Fibroblast of lung (primary cell): Measurements from ENCODE around the gene COL4A2. TPM values are rescaled to one million over a fixed set of nuclear protein-coding genes. Genes with fewer than 3 reads are reported as not detected.

Source experiments
- DNase-seq, 2 donors: peaks; one replicate each; pipeline versions ENCODE4 v3.0.0 to v3.0.0-alpha.2; 2010; ENCODE audit warnings: low read depth in 2 of 2
- H2AFZ ChIP-seq: 2 replicates; pipeline ENCODE4 v1.5.1; 2012; ENCODE audit warnings: low read length, control low read depth, inconsistent platforms
- H3K27ac ChIP-seq: 2 replicates; pipeline ENCODE4 v1.5.1; 2011; ENCODE audit warnings: low read length, control low read depth; ENCODE audit not compliant: insufficient read depth
- H3K27me3 ChIP-seq: 2 replicates; pipeline ENCODE4 v1.5.1; 2011; ENCODE audit warnings: mild to moderate bottlenecking, low read length; ENCODE audit not compliant: control insufficient read depth, insufficient read depth
- H3K36me3 ChIP-seq: 2 replicates; pipeline ENCODE4 v1.5.1; 2011; ENCODE audit warnings: low read length; ENCODE audit not compliant: control insufficient read depth, insufficient read depth
- H3K4me1 ChIP-seq: 2 replicates; pipeline ENCODE4 v1.5.1; 2011; ENCODE audit warnings: low read length; ENCODE audit not compliant: control insufficient read depth, insufficient read depth; ENCODE audit errors: extremely low read depth
- H3K4me2 ChIP-seq: 2 replicates; pipeline ENCODE4 v1.5.1; 2011; ENCODE audit warnings: low read length, control low read depth; ENCODE audit not compliant: insufficient read depth; ENCODE audit errors: extremely low read depth
- H3K4me3 ChIP-seq, 4 experiments: fragments of 200-600 bp in 1 of 4; sonication (generic) in 1 of 4; replicated peaks in 1 of 4; 2 replicates each; pipeline ENCODE4 v1.5.1; 2011 to 2016; ENCODE audit warnings: low read length in 4 of 4, low read depth in 3 of 4, mild to moderate bottlenecking in 3 of 4, control low read depth in 2 of 4, inconsistent platforms in 1 of 4, mixed read lengths in 1 of 4; ENCODE audit not compliant: insufficient read depth in 1 of 4; ENCODE audit errors: control extremely low read depth in 1 of 4
- H3K79me2 ChIP-seq: 2 replicates; pipeline ENCODE4 v1.5.1; 2012; ENCODE audit warnings: mild to moderate bottlenecking, low read length, inconsistent platforms; ENCODE audit not compliant: control insufficient read depth, insufficient read depth
- H3K9ac ChIP-seq: 2 replicates; pipeline ENCODE4 v1.5.1; 2011; ENCODE audit warnings: mild to moderate bottlenecking, low read length, control low read depth; ENCODE audit not compliant: insufficient read depth
- H3K9me3 ChIP-seq: 2 replicates; pipeline ENCODE4 v1.5.1; 2012; ENCODE audit warnings: low read depth, low read length; ENCODE audit not compliant: control insufficient read depth, insufficient read depth
- H4K20me1 ChIP-seq: 2 replicates; pipeline ENCODE4 v1.5.1; 2011; ENCODE audit warnings: low read length; ENCODE audit not compliant: control insufficient read depth, insufficient read depth; ENCODE audit errors: extremely low read depth
- EZH2 ChIP-seq: IDR thresholded peaks from 2 replicates; pipeline ENCODE4 v1.5.1; 2012; ENCODE audit warnings: low read length, control low read depth, mild to moderate bottlenecking; ENCODE audit errors: missing control alignments
- polyA plus RNA-seq, 2 donors: library from polyadenylated mRNA; depleted of rRNA in 1 of 2; stranded (reverse) in 1 of 2; unstranded in 1 of 2; fragments of >200 nt; gene quantifications; 2 replicates each; pipeline ENCODE4 v1.2.1, GENCODE V29; 2011 to 2012; ENCODE audit warnings: missing spikeins in 1 of 2
- total RNA-seq: library from RNA; depleted of rRNA; stranded (reverse); fragments of >200 nt; gene quantifications from 2 replicates; pipeline ENCODE4 v1.2.1, GENCODE V29; 2014
- TF ChIP-seq, protein P1 (sequence below), 2 donors: IDR thresholded peaks in 1 of 2; conservative IDR thresholded peaks in 1 of 2; 1 replicate in 1 of 2; 2 replicates in 1 of 2; pipeline ENCODE4 v1.5.1; 2011 to 2012; ENCODE audit warnings: low read length in 2 of 2, control low read depth in 1 of 2, inconsistent platforms in 1 of 2, low read depth in 1 of 2, mild to moderate bottlenecking in 1 of 2

COL4A2 gene
- total and polyA plus RNA-seq, 2 donors (not counting 1 experiment from before 2014, with no cell fraction given) = 93.1 to 463 TPM

DNA sequence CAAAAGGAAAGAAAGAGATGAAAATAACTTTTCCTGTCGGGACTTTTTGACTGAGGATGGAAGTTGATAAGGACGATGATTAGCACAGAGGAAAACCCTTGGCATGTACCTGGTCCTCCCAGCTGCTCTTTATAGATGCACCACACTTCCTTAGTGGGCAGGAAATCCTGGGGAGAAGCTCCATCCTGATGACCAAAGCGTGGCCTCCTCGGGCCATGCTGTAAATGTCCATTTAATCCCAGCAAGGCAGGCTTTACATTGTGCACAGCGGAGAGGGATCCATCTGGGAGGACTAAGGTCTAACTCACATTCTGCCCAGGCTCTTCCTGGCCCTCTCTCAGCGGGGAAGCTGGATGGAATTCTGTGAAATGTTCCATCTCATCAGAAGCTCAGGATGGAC is 113.5 kb downstream of the COL4A2 start:
- H3K27me3 ChIP-seq = no peaks in the 10 kb centered on the region
- no peak for DNase-seq

DNA sequence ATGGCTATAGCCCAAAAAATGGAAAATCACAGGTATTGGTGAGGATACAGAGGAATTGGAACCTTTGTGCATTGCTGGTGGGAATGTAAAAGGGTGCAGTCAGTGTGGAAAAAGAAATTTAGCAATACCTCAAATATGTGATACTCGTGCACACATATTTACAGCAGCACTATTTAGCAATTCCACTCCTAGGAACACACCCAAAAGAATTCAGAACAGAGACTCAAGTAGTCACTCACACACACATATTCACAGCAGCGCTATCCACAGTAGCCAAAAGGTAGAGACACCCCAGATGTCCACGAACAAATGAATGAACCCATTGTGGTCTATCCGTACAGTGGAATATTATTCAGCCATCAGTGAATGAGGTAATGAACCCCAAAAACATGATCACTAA is 114.0 kb downstream of the COL4A2 start:
- no peak overlapping the region for H3K4me2 ChIP-seq
- H3K27ac ChIP-seq = peak overlapping the region; percentile 21
- H3K27me3 ChIP-seq = no peaks in the 10 kb centered on the region
- no peak for TF ChIP-seq EZH2
- TF ChIP-seq, protein P1, sequence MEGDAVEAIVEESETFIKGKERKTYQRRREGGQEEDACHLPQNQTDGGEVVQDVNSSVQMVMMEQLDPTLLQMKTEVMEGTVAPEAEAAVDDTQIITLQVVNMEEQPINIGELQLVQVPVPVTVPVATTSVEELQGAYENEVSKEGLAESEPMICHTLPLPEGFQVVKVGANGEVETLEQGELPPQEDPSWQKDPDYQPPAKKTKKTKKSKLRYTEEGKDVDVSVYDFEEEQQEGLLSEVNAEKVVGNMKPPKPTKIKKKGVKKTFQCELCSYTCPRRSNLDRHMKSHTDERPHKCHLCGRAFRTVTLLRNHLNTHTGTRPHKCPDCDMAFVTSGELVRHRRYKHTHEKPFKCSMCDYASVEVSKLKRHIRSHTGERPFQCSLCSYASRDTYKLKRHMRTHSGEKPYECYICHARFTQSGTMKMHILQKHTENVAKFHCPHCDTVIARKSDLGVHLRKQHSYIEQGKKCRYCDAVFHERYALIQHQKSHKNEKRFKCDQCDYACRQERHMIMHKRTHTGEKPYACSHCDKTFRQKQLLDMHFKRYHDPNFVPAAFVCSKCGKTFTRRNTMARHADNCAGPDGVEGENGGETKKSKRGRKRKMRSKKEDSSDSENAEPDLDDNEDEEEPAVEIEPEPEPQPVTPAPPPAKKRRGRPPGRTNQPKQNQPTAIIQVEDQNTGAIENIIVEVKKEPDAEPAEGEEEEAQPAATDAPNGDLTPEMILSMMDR (conservative IDR thresholded peaks at IDR 0.05 in 1 of 2, IDR thresholded peaks at IDR 0.05 in 1 of 2; ENCODE audit: low read depth in 1 of 2, low read length in 2 of 2) = no peak
- H3K9me3 ChIP-seq = no peaks in the 10 kb centered on the region
- H3K9ac ChIP-seq = no peak overlapping the region
- peaks cover 3% of the 10 kb centered on the region for H3K36me3 ChIP-seq
- no peaks in the 10 kb centered on the region for H4K20me1 ChIP-seq
- no peak overlapping the region for H3K4me3 ChIP-seq
- no peak overlapping the region for H2AFZ ChIP-seq
- H3K79me2 ChIP-seq = peaks cover 2% of the 10 kb centered on the region
- H3K4me1 ChIP-seq = peaks cover 37% of the 10 kb centered on the region
- DNase-seq = peak; percentile 40 to 48

More for the DNA sequence above, 113.5 kb downstream of the COL4A2 start:
- no peak overlapping the region for H2AFZ ChIP-seq
- no peak overlapping the region for H3K9ac ChIP-seq
- no peak overlapping the region for H3K4me3 ChIP-seq
- H3K4me1 ChIP-seq = peaks cover 41% of the 10 kb centered on the region
- H3K79me2 ChIP-seq = peaks cover 2% of the 10 kb centered on the region
- peaks cover 4% of the 10 kb centered on the region for H3K36me3 ChIP-seq
- peak overlapping the region; percentile 21 for H3K27ac ChIP-seq
- H3K9me3 ChIP-seq = no peaks in the 10 kb centered on the region
- no peaks in the 10 kb centered on the region for H4K20me1 ChIP-seq
- H3K4me2 ChIP-seq = no peak overlapping the region
- no peak for TF ChIP-seq EZH2
- TF ChIP-seq, protein P1 (conservative IDR thresholded peaks at IDR 0.05 in 1 of 2, IDR thresholded peaks at IDR 0.05 in 1 of 2; ENCODE audit: low read depth in 1 of 2, low read length in 2 of 2) = no peak

DNA sequence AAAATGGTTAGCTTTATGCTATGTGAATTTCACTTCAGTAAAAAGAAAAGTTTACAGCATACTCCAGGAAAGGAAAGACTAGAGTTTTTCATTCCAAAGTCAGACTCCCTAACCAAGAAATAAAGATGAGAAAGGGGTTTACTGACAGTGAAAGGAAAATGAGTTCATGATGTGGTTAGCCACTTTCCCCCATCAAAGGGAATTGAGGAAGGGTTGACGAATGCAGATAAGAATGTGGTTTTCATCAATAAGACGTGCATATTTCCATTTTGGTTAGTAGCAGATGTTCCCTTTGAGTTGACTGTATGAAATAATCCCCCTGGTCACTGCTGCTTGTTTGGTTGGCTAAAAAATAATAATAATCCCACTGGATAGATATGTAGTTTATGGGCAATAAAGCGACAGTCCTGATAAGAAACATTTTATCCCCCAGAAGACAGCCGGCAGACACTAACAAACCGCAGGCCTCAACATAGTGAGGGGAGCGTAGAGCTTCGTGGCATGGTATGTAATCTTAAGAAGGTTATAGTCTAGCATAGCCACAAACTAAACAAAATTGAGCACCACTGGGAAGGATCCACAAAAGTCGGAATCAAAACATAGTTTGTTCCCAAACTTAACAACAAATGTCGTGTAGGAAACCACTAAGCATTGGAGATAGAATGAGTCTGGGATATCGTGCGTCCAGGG is 114.8 kb downstream of the COL4A2 start:
- Histone ChIP-seq H3K4me2 (peak overlapping the region; percentile 17), H3K36me3 (peaks cover 1% of the 10 kb centered on the region), H3K27ac (peak overlapping the region; percentile 54), H3K9me3 (no peaks in the 10 kb centered on the region), H4K20me1 (no peaks in the 10 kb centered on the region), H3K4me1 (peaks cover 33% of the 10 kb centered on the region), H2AFZ (no peak overlapping the region), H3K79me2 (peaks cover 2% of the 10 kb centered on the region), H3K4me3 (no peak overlapping the region), H3K27me3 (no peaks in the 10 kb centered on the region), H3K9ac (no peak overlapping the region)
- TF ChIP-seq, protein P1 (conservative IDR thresholded peaks at IDR 0.05 in 1 of 2, IDR thresholded peaks at IDR 0.05 in 1 of 2; ENCODE audit: low read depth in 1 of 2, low read length in 2 of 2) = no peak
- TF ChIP-seq EZH2 = no peak
- peak; percentile 78 to 98 for DNase-seq
